ENCODE measurements around the gene LPAR3. TPM values are rescaled to one million over a fixed set of nuclear protein-coding genes. Genes with fewer than 3 reads are reported as not detected.

Gene LPAR3
- total and polyA plus RNA-seq, 2 donors (not counting 1 experiment from before 2014, with no cell fraction given), result not detected

DNA sequence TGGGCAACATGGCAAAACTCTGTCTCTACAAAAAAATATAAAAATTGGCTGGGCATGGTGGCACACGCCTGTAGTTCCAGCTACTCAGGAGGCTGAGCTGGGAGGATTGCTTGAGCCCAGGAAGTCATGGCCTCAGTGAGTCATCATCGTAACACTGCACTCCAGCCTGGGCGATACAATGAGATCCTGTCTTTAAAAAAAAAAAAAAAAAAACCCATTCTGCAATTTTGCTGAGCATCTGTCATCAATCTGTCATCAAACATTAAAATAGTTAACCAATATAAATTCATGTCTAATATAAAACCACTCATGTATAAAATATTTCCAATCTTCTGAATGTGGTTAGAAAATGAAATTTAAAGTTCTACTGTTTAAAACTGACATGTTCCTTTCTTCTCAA, 56.9 kb downstream of the LPAR3 start:
- H3K9ac ChIP-seq (ENCODE audit: low read length), result no peak overlapping the region
- Mint-ChIP-seq H3K4me3 (no peak overlapping the region), H3K27me3 (peaks cover 6% of the 10 kb centered on the region), H3K9me3 (ENCODE audit: insufficient read depth) (no peaks in the 10 kb centered on the region), H3K27ac (no peak overlapping the region), H3K4me1 (no peaks in the 10 kb centered on the region)
- 100% methylated on average over 2 of the region's 3 CpGs for WGBS (ENCODE audit: insufficient coverage)
- no peaks in the 10 kb centered on the region for H3K36me3 ChIP-seq (replicated peaks in 1 of 2; ENCODE audit: control extremely low read depth in 1 of 2, control insufficient read depth in 1 of 2, extremely low read depth in 1 of 2, insufficient read depth in 2 of 2, low read length in 1 of 2)
- H3K27ac ChIP-seq (ENCODE audit: low read length in 2 of 2), result no peak overlapping the region
- H3K4me1 ChIP-seq (ENCODE audit: control insufficient read depth in 2 of 2, insufficient read depth in 2 of 2, low read length in 2 of 2), result no peaks in the 10 kb centered on the region
- no peak overlapping the region for H3K4me3 ChIP-seq (ENCODE audit: control extremely low read depth in 1 of 5, extremely low read depth in 1 of 5, insufficient read depth in 1 of 5, low read depth in 2 of 5, low read length in 4 of 5)
- peaks cover 0 to 4% (median 0%) of the 10 kb centered on the region in 4 experiments for H3K27me3 ChIP-seq (replicated peaks in 1 of 4; ENCODE audit: control extremely low read depth in 1 of 4, control insufficient read depth in 3 of 4, insufficient read depth in 4 of 4, low read length in 3 of 4)
- intact Hi-C loops (cut with micrococcal nuclease), result no loop called here
- no peaks in the 10 kb centered on the region for H4K20me1 ChIP-seq (ENCODE audit: control insufficient read depth, insufficient read depth, low read length, poor library complexity, severe bottlenecking)
- H3K4me2 ChIP-seq (replicated peaks; ENCODE audit: low read depth, low read length, poor library complexity, severe bottlenecking), result no peak overlapping the region
- ChIA-PET CTCF (interaction anchor here (0.7 kb wide), 1 partner anchor 35 kb away, joined by 4 read pairs; no protein-coding TSS in a partner anchor), POLR2A (no interaction called here)
- TF ChIP-seq EZH2 (IDR thresholded peaks at IDR 0.05; ENCODE audit: borderline replicate concordance, insufficient read depth, low read depth, low read length, poor library complexity, severe bottlenecking) (no peak), CTCF (IDR thresholded peaks at IDR 0.05) (no peak)
- DNase-seq (no peak), ATAC-seq (ENCODE audit: low read depth) (no peak)
- no peaks in the 10 kb centered on the region for H3K9me3 ChIP-seq (ENCODE audit: control extremely low read depth in 1 of 3, control insufficient read depth in 2 of 3, insufficient read depth in 1 of 3, low read length in 2 of 3)
- H2AFZ ChIP-seq (ENCODE audit: insufficient read depth, low read depth, low read length, poor library complexity, severe bottlenecking), result no peak overlapping the region
- H3K79me2 ChIP-seq (ENCODE audit: control insufficient read depth, insufficient read depth, low read length), result no peaks in the 10 kb centered on the region

DNA sequence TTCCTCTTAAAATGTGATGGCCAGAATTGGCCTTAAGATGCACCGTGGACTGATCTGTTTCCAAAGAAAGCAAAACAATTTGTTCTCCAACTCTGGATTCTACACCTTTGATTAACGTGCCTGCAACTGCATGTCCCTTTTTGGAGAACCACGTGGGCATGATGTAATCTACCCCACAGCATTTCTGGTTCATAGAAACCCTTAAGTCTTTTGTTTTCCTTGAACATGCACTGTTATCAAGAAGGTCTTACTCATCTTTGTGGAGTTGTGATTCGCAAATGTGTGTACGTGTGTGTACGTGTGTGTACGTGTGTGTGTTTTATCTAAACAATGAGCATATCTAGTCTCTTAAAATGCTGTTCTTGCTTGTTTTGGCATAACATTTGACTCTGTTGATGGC, 57.8 kb downstream of the LPAR3 start:
- H3K4me1 ChIP-seq (ENCODE audit: control insufficient read depth in 2 of 2, insufficient read depth in 2 of 2, low read length in 2 of 2), result no peaks in the 10 kb centered on the region
- peaks cover 6% of the 10 kb centered on the region for H3K27me3 Mint-ChIP-seq
- ChIA-PET CTCF (no interaction called here), POLR2A (no interaction called here)
- no peak overlapping the region for H3K9ac ChIP-seq (ENCODE audit: low read length)
- no peak for DNase-seq
- H3K27ac Mint-ChIP-seq, result no peak overlapping the region
- intact Hi-C loops (cut with micrococcal nuclease), result no loop called here
- no peaks in the 10 kb centered on the region for H3K4me1 Mint-ChIP-seq
- H3K27ac ChIP-seq (ENCODE audit: low read length in 2 of 2), result no peak overlapping the region
- peaks cover 0 to 4% (median 0%) of the 10 kb centered on the region in 4 experiments for H3K27me3 ChIP-seq (replicated peaks in 1 of 4; ENCODE audit: control extremely low read depth in 1 of 4, control insufficient read depth in 3 of 4, insufficient read depth in 4 of 4, low read length in 3 of 4)
- no peak overlapping the region for H3K4me2 ChIP-seq (replicated peaks; ENCODE audit: low read depth, low read length, poor library complexity, severe bottlenecking)
- no peak overlapping the region for H2AFZ ChIP-seq (ENCODE audit: insufficient read depth, low read depth, low read length, poor library complexity, severe bottlenecking)
- no peaks in the 10 kb centered on the region for H4K20me1 ChIP-seq (ENCODE audit: control insufficient read depth, insufficient read depth, low read length, poor library complexity, severe bottlenecking)
- WGBS (ENCODE audit: insufficient coverage), result 78% methylated on average over 2 of the region's 7 CpGs
- ATAC-seq (ENCODE audit: low read depth), result no peak
- no peaks in the 10 kb centered on the region for H3K36me3 ChIP-seq (replicated peaks in 1 of 2; ENCODE audit: control extremely low read depth in 1 of 2, control insufficient read depth in 1 of 2, extremely low read depth in 1 of 2, insufficient read depth in 2 of 2, low read length in 1 of 2)
- no peak overlapping the region for H3K4me3 Mint-ChIP-seq
- no peaks in the 10 kb centered on the region for H3K79me2 ChIP-seq (ENCODE audit: control insufficient read depth, insufficient read depth, low read length)
- H3K9me3 ChIP-seq (ENCODE audit: control extremely low read depth in 1 of 3, control insufficient read depth in 2 of 3, insufficient read depth in 1 of 3, low read length in 2 of 3), result no peaks in the 10 kb centered on the region
- H3K4me3 ChIP-seq (ENCODE audit: control extremely low read depth in 1 of 5, extremely low read depth in 1 of 5, insufficient read depth in 1 of 5, low read depth in 2 of 5, low read length in 4 of 5), result no peak overlapping the region
- no peaks in the 10 kb centered on the region for H3K9me3 Mint-ChIP-seq (ENCODE audit: insufficient read depth)
- TF ChIP-seq EZH2 (IDR thresholded peaks at IDR 0.05; ENCODE audit: borderline replicate concordance, insufficient read depth, low read depth, low read length, poor library complexity, severe bottlenecking) (no peak), CTCF (IDR thresholded peaks at IDR 0.05) (no peak)

All from B cell (primary cell).